ENCODE data around the gene SUSD3.

- TF ChIP-seq EZH2 (IDR thresholded peaks at IDR 0.05): no peak
- no peak for TF ChIP-seq POLR2AphosphoS5 (IDR thresholded peaks at IDR 0.05; ENCODE audit: borderline replicate concordance, low read depth, low read length)
- no peak for TF ChIP-seq FOXP2 (optimal IDR thresholded peaks at IDR 0.05; ENCODE audit: control extremely low read depth, extremely low read length, insufficient read depth)
These were observed 18.1 kb upstream of the SUSD3 start for GRCh38 chr9:93040409-93040808.
